Stimulated activated CD8-positive, alpha-beta memory T cell treated with anti-CD3 and anti-CD28 coated beads, Interleukin-4, amount 100 ng/mL, for 4 hours (primary cell): Measurements from ENCODE around the gene MKNK2.
A peak's percentile ranks its signal among the peaks of the same experiment; 100 is the strongest.

ENCODE experiments used
- DNase-seq, 2 donors: peaks; one replicate each; pipeline ENCODE4 v3.0.0-alpha.2; 2020; ENCODE audit warnings: low read depth in 2 of 2, low spot score in 1 of 2

The MKNK2 gene

DNA sequence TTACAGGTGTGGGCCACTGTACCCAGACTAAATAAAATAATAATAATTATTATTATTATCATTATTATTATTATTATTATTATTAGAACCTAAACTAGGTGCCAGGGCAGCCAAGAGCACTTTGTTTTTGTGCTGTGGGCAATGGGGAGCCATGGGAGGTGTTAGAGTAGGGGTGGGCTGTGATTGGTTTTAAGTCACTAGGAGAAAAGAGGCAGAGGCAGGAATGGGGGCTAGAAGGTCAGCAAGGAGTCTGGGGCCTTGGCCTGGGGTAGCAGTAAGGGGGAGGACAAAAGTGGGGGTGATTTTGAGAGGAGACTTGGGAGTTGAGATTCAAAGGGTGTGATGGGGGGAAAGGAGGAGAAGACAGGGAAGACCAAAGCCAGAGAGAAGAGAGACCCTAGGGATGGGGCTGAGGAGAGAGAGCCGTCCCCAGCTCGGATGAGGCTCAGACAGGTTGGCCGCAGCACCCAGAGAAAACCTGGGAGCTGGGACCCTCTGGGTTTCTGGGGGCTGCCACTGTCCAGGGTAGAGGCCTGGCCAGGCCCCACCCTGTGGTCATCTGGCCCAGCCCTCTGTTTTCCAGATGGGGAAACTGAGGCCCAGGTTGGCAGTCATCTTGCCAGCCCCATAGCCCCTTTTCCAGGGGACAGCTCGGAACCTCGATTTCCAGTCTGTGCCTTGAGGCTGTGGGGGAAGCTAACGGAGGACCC lies 17.8 kb downstream of the MKNK2 start:
- no peak for DNase-seq

DNA sequence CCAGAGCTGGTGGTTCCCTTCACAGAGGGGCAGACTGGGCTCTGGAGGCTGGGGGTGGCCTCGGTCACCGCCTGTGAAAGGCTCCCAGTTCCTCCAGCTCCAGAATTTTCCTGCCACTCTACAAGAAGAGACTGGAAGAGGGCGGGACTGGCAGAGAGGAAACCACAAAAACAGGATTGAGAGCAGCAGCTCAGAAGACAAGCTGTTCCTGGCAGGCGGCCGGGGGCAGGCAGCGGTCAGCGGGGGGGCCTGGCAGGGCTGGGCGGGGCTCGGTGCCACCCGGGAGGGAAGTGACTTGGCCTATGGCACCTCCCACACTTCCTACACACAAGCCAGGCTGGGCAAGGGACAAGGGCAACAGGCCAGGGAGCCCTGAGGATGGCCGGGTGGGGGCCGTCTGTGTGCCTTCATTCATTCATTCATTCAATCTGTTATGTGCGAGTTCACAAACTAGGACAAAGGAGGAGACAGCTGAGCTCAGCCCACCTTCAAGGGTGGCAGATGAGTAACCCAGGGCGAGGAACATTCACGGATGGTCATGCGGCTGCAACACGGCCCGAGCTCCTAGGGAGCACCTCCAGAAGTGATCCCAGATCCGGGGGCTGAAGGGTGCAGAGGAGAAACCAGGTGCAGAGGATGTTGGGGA lies 18.6 kb downstream of the MKNK2 start:
- DNase-seq: no peak

DNA sequence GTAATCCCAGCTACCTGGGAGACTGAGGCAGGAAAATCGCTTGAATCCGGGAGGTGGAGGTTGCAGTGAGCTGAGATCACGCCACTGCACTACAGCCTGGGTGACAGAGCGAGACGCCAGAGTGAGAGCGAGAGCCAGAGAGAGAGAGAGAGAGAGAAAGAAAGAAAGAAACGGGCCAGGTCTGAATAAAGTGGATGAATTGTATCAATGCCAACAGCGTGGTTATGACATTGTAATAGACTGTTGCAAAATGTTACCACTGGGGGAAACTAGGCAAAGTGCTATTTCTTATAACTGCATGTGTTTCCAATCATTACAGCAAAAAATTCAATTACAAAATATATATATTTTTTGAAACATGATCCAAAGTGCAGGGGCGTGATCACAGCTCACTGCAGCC lies 23.7 kb downstream of the MKNK2 start:
- no peak for DNase-seq

DNA sequence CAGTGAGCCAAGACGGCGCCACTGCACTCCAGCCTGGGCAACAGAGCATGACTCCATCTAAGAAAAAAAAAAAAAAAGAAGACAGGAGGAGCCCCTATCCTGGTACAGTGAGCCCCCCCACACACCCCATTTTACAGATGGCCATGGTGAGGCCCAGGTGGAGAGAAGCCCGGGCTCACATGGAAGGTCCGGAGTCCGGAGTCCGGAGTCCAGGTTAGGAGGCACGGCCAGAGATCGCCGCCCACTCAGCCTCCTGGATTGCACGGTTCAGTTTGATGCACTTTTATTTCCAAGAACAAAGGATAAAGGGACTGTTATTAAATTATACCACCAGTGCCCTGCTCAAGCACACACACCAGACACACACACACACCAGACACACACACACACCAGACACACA lies 24.3 kb downstream of the MKNK2 start:
- DNase-seq: no peak

DNA sequence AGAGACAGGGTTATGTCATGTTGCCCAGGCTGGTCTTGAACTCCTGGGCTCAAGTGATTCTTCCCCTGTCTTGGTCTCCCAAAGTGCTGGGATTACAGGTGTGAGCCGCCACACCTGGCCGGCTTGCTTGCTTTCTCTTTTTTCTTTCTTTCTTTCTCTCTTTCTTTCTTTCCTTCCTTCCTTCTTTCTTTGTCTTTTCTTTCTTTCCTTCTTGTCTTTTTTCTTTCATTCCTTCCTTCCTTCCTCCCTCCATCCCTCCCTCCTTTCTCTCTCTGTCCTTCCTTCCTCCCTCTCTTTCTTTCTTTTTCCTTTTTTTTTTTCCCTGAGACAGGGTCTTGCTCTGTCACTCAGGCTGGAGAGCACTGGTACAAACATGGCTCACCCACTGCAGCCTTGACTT lies 28.8 kb downstream of the MKNK2 start:
- no peak for DNase-seq

DNA sequence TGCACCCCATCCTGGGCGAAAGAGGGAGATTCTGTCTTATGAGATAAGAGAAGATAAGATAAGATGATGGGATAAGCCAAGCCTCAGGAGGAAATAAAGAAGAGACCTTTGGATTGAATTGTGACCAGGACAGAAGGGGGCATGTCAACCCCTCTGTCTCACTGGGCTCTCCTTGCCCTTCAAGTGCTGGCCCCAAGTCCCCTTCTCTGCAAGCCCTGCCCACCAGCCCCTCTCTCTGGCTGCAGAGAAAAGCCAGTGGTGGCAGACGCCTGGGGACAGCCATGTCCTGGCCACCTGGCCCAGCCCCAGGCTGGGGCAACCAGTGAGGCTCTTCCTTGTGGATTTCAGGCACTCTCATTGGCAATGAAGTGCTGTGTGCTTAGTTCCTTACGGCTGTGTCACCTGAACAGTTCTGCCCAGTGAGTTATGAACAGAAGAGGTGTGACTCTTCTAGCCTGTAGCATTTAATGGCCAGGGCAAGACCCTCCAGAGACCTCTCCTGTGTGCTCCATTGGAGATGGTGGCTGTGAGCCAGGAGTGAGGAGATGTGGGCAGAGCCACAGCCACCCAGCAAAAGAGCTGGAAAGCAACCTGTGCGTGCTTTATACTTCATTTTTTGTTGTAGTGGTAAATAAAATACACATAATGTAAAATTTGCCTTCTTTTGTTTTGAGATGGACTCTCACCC lies 29.4 kb downstream of the MKNK2 start:
- no peak for DNase-seq

DNA sequence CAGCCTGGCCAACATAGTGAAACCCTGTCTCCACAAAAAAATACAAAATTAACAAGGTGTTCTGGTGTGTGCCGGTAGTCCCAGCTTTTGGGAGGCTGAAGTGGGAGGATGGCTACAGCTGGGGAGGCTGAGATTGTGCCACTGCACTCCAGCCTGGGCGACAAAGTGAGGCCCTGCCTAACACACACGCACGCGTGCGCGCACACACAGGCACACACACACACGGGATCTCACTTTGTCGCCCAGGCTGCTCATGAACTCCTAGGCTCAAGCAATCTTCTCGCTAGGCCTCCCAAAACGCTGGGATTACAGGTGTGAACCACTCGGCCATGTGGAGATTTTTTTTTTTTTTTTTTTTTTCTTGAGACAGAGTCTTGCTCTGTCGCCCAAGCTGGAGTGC lies 32.3 kb downstream of the MKNK2 start:
- no peak for DNase-seq

DNA sequence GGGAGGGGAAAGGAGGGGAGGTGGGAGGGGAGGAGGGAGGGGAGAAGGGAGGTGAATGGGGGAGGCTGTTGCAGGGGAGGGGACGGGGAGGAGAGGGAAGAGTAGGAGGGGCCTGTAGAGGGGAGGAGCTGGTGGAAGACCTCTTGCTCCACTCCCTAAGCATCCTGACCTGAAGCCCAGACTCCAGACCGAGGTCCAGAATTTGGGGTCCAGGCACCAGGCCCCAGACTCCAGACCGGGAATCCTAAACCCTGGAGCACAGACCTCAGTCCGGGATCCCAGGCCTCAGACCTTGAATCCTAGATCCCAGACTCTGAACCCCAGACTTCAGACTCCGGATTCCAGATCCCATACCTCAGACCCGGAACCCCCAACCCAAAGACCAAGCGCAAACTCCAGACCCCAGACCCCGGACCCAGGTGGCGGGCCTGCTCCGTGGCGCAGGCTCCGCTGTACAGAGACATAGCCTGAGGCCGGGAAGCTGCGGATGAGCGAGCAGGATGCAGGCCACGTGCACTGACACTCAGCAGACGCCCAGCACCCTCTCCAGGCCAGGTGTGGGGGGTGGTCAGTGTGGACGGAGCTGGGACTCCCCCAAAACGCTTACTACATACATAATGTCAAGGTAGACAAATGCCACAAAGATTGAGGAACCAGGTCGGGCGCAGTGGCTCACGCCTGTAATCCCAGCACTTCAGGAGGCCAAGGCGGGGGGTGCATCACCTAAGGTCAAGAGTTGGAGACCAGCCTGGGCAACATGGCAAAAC lies 34.8 kb downstream of the MKNK2 start:
- peak in 1 of 2 donors; percentile 32 for DNase-seq

DNA sequence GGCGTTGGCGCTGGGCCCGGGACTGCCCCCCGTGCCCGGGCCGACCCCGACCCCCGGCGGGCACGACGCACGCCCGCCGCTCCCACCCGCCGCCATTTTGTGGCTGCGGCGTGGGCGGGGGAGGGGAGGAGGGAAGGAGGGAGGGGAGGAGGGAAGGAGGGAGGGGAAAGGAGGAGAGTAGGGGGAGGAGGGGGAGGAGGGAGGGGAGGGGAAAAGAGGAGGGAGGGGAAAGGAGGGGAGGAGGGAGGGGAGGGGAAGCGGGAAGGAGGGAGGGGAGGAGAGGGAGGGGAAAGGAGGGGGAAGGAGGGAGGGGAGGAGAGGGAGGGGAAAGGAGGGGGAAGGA lies 35.5 kb downstream of the MKNK2 start, which contains the start of gene BTBD2:
Gene BTBD2, minus strand, starts transcription at position 107 of the 343 bp plus-strand sequence. Its CDS starts 11 bp downstream, at position 96.
- peak in 1 of 2 donors; percentile 35 for DNase-seq

DNA sequence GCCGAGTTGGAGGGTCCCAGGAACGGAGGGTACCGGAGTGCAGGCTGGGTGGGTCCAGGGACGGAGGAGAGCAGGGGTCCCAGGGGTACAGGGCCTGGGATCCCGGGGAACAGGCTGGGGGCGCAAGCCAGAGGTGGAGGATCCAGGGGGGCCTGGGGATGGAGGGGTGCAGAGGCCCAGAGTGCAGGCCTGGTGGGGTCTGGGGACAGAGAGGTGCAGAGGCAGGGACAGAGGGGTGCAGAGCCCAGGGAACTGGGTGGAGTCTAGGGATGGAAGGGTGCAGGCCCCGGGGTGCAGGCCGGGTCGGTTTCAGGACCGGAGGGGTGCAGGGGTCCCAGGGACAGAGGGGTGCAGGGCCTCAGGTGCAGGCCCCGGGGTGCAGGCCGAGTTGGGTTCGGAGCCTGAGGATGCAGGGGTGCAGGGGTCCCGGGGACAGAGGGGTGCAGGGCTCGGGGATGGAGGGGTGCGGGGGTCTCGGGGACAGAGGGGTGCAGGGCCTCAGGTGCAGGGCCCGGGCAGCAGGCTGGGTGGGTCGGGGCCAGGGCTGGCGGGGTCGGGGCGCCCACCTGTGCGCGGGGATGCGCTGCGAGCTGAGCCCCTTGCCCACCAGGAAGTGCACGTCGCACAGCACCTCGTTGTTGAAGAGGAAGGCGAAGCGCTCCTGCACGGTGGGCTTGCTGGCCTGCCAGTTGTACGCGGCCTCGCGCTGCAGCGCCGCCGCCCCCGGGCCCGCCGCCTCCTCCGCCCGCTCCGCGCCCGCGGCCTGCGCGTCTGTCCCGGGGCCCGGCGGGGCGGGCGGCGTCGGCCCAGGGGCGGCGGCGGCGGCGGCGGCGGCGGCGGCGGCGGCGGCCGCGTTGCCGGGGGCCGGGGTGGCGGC lies 36.1 kb downstream of the MKNK2 start:
- no peak for DNase-seq

DNA sequence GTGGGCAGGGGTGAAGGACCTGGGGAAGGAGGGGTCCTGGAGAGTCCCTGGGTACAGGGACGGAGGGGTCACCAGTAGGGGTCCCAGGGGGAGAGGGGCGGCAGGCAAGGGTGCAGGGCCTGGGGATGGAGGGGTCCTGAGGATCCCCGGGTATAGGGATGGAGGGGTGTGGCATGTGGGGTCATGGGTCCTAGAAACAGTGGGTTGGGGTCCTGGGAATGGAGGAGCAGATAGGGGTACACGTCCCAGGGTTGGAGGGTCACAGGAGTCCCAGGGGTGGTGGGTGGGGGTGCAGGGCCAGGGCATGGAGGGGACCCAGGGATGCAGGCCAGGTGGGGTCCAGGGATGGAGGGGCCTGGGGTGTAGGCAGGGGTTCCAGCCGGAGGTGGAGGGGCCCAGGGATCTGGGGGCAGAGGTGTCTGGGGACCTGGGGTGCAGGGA lies 36.9 kb downstream of the MKNK2 start:
- DNase-seq: no peak

DNA sequence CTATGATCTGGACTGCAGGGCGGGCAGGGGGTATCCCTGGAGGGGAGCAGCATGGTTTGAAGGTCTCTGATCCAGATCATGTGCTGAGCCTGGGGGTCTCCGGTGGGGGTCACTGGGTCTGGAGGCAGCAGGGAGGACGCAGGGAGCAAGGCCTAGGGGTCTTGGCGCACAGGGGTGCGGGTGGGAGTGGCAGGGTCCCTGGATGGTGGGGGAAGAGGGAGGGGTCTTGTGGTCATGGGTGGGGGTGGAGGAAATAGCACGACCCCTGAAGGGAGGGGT lies 37.4 kb downstream of the MKNK2 start:
- no peak for DNase-seq

DNA sequence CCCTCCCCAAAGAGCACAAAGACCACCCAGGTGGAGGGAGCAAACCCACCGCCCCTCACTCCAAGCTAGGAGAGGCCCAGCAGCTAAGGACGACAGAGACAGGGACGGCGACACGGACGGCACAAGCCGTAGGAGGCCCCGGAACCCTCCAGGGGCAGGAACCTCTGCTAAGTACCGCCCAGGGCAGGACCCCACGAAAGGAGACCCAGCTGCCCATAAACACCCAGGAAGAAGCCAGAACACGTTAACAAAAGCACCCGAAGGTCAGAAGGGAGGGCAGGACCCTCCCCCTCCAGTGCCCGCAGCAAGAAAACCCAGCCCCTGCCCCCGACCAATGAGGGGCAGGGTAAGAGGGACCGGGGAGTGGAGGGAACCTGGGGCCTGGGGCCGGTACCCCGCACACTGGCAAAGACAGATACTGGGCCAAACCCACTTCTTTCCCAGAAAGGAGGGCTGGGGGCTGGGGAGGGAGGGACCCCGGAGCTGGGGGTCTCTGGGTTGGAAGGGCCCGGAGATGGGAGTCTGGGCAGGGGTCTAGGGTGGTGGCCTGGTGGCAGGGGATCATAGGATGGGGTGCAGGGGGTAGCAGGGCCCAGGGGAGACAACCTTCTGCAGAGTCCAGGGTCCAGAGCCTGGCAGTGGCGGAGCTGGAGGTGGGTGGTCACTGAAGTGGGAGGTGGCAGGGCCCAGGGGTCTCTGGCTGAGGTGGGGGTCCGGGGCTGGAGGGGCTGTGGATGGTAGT lies 37.9 kb downstream of the MKNK2 start:
- no peak for DNase-seq

DNA sequence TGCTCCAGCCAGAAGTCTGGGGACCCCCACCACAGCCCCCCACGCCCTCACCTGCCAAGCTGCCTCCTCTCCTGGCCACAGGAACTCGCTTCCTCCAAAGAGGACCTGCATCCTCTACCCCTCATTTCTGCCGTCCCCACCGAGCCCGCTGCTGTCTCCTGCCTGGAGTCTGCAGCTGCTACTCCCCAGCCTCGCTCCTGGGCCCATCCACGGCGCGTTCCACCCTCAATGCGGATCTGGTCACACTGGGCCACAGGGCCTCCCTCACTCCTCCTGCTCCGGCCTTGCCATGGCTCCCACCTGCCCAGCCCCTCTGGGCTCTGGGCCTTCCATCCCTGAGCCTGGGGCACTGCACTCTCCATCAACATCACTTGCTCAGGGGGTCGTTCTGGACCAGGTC lies 39.9 kb downstream of the MKNK2 start:
- DNase-seq: no peak

DNA sequence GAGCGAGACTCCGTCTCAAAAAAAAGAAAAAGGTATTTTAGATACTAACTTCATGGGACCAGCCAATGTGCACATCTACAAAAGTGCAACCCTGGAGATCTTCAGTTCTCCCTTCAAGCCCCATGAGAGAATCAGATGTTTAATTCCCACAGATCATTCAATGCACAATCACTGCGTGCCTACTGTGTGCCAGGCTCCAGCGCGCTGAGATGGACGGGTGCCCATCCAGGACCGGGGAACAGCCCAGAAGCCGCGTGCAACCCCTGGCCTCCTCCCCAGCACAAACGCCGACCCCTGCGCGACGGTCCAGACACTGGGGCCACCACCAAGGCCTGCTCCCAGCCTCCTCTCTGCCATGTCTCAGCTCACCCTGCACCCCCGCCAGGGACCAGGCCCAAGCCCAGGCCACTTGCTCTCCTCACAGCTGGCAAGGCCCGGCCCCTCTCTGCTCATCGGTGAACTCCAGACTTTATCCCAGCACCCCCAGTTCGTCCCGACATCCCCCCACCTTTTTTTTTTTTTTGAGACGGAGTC lies 40.8 kb downstream of the MKNK2 start:
- no peak for DNase-seq

DNA sequence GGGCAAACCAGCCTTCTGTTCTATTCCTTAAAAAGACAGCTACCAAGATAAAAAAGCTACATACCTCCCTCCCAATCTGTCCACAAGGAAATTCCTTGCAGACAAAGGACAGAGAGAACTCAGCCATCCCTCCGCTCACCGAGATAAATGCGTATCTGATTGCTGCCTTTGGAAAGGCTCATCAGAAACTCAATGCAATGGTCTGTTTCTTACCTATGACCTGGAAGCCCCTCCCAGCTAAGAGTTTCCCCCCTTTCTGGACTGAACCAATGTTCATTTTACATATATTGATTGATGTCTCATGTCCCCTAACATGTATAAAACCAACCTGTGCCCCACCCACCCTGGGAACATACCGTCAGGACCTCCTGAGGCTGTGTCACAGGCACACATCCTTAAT lies 47.2 kb downstream of the MKNK2 start:
- DNase-seq: no peak

DNA sequence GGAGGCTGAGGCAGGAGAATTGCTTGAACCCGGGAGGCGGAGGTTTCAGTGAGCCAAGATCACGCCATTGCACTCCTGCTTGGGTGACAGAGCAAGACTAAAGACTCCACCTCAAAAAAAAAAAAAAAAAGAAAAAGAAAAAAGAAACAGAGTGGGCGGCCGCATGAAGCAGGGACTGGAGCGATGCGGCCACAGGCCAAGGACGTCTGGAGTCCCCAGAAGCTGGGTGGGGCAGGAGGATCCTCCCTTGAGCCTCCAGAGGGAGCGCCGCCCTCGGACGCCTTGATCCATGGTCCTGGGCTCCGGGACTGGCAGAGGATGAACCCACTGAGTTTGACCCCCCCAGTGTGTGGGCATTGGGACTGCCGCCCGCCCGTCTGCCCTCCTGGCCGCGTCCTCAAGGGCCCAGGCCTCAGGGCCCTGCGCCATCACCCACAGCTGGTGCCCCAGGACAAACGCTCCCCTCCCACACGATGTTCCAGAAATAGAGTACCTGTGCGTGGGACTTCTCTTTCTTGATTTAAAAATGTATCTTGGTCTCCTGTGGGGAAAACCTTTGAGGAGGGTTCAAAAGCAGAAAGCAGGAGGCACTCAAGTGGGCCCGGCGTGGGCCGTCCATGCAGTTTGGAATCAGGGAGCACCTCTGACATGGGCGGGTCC lies 51.1 kb downstream of the MKNK2 start:
- DNase-seq: no peak

DNA sequence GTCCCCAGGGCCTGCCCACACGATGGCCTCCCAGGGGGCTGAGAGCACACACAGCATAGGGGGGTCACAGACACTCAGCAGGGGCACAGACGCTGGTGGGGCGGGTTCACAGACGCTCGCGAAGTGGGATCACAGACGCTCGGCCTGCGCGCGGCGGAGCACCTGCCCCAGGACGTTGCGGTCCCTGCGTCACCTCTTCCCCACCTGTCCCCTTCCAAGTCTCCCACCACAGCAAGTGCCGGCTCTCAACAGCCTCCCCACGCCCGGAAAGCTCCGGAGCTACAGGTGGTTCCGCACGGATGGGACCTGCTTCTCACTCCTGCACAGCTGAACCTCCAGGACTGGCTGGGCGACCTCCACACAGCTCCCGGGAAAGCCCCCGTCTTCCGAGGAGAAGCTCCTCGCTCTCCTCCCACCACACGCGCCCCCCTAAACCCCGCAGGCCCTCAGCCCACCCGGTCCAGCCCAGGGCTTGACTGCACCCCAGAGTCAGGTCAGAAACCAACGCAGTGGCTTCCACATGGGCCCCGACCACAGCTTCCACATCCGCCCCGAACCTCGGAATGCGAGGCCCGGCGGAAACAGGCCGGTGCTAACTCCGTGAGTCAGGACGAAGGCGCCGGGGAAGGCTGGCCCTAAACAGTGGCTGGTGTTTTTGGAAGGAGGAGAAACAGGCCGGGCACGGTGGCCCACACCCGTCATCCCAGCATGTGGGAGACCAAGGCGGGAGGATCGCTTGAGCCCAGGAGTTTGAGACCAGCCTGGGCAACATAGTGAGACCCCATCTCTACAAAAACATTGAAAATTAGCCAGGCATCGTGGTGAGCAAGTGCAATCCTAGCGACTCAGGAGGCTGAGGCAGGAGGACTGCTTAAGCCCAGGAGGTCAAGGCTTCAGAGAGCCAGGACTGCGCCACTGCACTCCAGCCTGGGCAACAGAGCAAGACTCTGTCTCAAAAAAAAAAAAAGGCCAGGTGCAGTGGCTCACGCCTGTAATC lies 52.0 kb downstream of the MKNK2 start:
- DNase-seq: no peak
